GF-D8 (cell line): Measurements from ENCODE around the gene RGS11.
"Not testable (repeated sequence)": the region's sequence is repeated elsewhere in the genome, so short reads cannot be mapped to it uniquely, and the experiment has no call there.

Experiments
- DNase-seq: peaks from one replicate; lab custom pipeline; 2025; lab: John Stamatoyannopoulos, UW

Gene RGS11

GRCh38 chr16:263182-263774, 12.5 kb downstream of the RGS11 start:
- no peak for DNase-seq

GRCh38 chr16:262121-262745, 13.5 kb downstream of the RGS11 start:
- DNase-seq, result no peak

DNA sequence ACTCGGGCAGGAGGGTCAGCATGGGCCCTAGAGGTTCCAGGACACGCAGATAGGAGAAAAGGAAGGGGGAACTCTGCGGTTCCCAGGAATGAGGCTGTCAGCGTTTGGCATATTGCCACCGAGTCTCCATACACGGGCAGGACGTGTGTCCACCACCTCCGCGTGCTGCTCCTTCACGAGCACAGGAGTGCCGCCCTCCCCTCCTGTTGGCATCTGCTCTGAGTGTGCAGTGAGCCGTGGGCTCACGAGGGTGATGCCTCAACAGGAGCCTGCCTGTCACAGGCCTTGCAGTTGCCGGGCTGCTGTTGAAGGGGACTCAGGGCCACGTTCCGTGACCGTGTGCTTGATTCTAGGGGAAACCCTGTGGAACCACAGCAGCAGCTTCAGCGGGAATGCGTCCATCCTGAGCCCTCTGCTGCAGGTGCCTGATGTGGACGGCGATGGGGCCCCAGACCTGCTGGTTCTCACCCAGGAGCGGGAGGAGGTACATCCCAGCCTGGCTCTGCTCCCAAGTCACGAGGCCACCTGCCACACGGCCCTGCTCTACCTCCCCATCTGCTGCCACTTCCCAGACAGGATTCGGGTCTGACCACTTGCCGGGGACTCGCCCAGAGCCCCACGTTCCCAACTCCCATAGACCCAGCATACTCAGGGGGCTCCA, 14.6 kb downstream of the RGS11 start:
- no peak for DNase-seq

DNA sequence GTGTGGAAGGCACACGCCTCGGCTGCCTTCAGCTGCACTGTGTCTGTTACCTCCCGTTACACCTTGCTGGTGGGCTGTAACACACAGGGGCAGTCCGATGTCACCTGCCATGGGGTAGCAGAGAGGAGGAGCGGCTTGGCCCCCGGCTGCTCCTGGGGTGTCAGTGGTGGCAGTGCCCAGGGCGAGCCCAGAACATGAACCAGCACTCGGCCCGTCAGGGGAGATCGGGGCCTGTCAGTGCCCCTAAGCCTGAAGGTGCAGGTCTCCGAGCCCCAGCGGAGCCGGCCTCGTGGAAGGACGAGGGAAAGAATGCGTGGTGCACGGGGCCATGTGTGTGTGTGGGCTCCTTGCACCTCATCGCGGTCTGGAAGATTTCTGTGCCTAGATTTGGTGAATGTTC, 15.4 kb downstream of the RGS11 start:
- no peak for DNase-seq

GRCh38 chr16:259814-260253, 15.9 kb downstream of the RGS11 start:
- no peak for DNase-seq

GRCh38 chr16:259226-259625, 16.5 kb downstream of the RGS11 start:
- DNase-seq, result no peak

- DNase-seq, result not testable (repeated sequence)
These were observed 17.7 kb downstream of the RGS11 start for GRCh38 chr16:258091-258490.

DNA sequence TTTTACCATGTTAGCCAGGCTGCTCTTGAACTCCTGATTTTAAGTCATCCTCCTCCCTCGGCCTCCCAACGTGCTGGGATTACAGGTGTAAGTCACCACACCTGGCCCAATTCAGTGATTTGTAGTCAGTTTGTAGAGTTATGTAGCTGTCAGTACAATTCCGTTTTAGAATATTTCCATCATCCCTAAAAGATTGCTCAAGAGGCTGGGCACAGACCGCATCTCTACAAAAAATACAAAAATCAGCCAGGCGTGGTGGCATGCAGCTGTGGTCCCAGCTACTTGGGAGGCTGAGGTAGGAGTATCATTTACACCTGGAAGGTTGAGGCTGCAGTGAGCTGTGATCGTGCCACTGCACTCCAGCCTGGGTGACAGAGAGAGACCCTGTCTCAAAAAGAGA, 20.6 kb downstream of the RGS11 start:
- DNase-seq, result no peak

GRCh38 chr16:254461-254860, 21.3 kb downstream of the RGS11 start:
- DNase-seq, result no peak

DNA sequence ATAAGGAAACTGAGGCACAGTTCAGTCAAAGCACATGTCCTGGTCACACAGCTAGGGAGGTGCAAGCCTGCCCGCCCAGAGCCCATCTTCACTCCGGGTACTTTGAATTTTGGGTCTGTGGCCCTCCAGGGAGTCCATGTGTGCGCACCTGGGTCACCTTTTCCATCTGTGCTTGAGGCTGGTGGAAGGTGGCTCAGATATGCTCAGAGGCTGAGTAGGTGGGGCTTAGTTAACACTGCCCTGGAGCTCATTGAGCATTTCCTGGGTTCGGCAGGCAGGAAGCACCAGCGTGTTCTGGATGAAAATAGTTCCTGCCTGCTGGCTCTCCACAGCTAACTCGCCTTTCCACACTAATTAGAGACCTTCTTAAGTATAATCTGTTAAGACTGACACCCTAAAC, 21.9 kb downstream of the RGS11 start:
- DNase-seq, result no peak

DNA sequence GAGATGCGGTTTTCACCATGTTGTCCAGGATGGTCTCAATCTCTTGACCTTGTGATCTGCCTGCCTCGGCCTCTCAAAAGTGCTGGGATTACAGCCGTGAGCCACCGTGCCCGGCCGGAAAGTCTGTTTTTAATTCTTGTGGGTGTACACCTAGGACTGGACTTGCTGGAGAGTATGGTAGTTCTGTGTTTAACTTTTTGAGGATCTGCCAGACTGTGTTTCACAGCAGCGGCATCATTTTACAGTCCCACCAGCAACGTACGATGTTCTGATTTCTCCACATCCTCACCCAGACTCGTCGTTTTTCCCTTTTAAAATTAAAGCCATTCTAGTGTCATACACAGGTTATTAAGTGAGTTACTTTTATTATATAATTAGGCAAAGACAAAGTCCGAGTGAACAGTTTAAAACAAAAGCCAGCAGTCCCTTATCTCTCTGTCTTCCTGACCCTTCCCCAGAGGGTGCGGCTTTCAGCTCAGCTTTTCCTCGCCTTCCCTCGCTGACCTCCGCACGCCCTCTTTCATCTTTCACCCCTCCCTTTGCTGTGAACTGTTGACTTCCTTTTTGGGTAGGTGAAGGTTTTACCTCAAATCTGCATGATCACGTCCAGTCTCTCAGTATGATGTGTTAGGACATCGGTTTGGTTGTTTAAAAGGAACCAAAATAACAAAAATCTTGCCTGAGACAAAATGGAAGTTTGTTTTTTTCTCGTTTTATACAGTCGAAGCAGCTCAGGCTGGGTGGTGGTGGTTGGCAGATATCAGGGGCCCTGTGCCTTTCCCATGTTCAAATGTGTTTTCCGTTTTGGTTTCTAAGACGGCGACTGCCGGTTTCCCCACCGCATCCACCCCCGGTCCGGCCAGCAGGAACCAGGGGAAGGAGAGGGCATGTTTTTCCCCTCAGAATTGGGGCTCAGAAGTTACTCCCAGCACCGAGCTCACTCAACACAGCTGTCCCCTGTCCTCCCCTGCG, 23.1 kb downstream of the RGS11 start:
- DNase-seq, result peak; percentile 60

- no peak for DNase-seq
These were observed 26.3 kb downstream of the RGS11 start for GRCh38 chr16:249431-249830.

DNA sequence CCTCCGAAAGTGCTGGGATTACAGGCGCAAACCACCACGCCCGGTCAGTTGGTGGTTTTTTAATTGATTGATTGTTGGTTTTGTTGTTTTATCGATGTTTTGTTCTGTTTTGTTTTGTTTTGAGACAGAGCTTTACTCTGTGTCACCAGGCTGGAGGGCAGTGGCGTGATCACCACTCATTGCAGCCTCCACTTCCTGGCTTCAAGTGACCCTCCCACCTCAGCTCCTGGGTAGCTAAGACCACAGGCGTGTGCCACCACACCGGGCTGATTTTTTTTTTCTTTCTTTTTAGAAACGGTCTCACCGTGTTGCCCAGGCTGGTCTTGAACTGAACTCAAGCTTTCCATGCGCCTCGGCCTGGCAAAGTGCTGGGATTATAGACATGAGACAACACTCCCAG, 28.7 kb downstream of the RGS11 start:
- DNase-seq, result no peak

DNA sequence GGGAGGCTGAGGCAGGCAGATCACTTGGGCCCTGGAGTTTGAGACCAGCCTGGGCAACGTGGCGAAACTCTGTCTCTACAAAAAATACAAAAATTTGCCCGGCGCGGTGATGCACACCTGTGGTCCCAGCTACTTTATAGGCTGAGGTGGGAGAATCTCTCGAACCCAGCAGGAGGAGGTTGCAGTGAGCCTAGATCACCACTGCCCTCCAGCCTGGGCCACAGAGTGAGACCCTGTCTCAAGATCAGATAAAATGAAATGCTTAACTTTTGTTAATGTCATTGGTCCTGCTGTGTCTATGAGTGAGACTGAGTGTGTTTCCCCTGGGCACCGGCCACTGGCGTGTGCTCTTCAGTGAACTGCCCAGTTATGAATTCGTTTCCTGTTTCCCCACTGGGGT, 30.6 kb downstream of the RGS11 start:
- no peak for DNase-seq

DNA sequence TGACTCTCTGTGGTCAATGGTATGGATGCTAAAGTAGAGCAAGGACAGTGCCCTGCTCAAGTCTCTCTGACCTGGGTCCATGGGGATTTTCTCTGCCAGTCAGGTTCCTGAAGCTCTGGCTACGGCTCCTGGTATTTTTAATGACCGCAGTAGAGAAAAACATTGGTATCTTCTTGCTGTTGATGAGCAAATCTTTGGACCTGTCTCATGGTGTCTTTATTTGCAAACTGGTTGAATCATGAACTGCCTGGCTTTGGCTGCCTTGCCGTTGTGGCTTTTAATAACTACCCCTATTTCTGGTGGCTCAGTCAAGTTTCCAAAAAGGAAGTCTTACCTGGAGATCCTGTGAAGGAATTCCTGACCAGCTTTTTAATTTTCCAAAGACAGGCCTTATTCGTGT, 32.4 kb downstream of the RGS11 start:
- DNase-seq, result no peak

GRCh38 chr16:242281-242680, 33.5 kb downstream of the RGS11 start:
- DNase-seq, result no peak

- no peak for DNase-seq
These were observed 35.2 kb downstream of the RGS11 start for GRCh38 chr16:240559-240958.

DNA sequence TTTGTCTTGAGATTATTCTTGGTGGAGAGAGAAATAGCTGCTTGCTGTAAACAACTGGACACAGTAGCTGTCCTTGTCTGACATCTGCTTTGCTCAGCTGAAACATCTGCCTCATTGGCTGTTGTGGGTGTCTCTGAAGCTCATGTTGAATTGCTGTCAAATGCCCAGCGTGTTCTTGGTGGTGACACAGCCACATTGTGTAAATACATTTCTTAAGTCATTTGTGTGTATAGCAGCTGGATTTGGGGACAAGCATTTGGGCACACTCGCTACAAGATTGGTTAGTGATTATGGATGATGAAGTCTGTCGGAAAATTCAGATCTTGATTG, 35.8 kb downstream of the RGS11 start:
- no peak for DNase-seq

DNA sequence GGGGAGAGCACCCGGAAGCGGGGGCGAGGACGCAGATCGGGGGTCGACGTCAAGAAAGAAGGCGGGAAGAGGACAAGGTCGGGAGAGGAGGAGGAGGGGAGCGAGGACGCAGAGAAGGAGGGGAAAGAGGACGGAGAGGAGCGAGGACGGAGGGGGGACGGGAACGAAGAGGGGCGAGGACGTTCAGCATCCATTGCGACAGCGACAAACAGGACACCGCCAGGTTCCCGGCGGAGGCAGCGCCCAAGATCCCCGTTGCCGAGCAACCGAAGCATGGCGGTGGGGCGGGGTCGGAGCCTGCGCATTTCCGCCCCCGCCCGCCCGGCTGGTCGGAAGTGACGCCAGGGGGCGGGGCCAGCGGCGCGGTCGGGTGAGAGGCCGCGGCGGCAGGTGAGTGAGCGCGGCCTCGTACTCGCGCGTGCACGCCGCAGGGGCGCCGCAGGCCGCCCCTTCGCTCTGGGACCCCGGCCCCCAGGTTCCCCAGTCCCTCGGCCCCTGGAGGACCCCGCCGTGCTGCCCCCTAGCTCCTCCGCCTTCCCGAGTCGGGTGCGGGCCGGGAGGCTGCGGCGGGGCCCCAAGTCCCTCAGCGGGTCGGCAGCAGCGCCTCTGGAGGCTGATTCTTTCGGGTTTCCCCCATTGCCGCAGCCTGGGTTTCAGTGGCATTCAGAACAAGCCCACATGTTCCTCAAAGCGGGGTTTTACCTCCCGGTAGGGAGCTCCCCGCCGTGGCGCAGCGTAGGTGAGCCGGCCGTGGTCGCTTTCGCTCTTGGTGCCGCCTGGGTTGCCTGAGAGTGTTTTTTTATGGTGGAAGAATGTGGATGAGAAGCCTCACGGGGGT, 41.1 kb downstream of the RGS11 start, which contains the start of gene FAM234A:
TSS of gene FAM234A (plus strand) at position 354 of the 838 bp plus-strand sequence. CDS start 19,593 bp downstream, outside the sequence.
- DNase-seq, result peak; percentile 61

DNA sequence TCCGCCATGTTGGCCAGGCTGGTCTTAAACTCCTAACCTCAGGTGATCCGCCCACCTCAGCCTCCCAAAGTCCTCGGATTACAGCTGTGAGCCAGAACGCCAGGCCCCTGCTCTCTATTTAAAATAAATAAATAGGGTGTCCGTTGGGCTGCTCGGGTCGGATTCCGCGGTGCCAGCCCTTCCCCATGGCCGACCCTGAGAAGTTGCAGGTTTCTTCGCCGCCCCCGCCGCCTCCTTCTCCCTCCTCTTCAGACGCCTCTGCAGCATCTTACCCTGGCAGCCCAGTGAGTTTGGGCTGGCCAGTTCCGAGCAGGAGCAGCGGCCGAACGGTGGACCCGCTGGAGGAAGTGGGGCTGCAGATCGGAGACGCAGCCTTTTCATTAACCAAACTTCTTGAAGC, 44.8 kb downstream of the RGS11 start:
- DNase-seq, result no peak

GRCh38 chr16:230351-230750, 45.4 kb downstream of the RGS11 start:
- not testable (repeated sequence) for DNase-seq
